GM12878 (cell line): Measurements from ENCODE around the gene KLHL3. TPM values are rescaled to one million over a fixed set of nuclear protein-coding genes. Genes with fewer than 3 reads are reported as not detected.

Experiments used
- ATAC-seq: fragments of 200-7000 bp; cut with Tn5 transposase; 3 replicates; pipeline ENCODE4 v1.9.1; 2020; ENCODE audit warnings: mild to moderate bottlenecking, moderate library complexity
- BruUV-seq: library from RNA; stranded (reverse); fragments of 400-500 nt; replicated peaks from 2 replicates; lab custom pipeline; 2021; lab: Mats Ljungman, UMichigan
- CTCF ChIA-PET: fragments of 300-600 bp; sonication (Branson Sonifier 250); formaldehyde crosslinking; extraction: SDS; loops from one replicate; lab custom pipeline; 2021; ENCODE audit warnings: inconsistent platforms; lab: Yijun Ruan, JAX
- POLR2A ChIA-PET: fragments of 350-600 bp; formaldehyde crosslinking; extraction: SDS; loops from one replicate; lab custom pipeline; 2021; ENCODE audit warnings: inconsistent platforms; lab: Charles Lee
- RAD21 ChIA-PET: fragments of 300-600 bp; sonication (Branson Sonifier 250); formaldehyde crosslinking; loops from one replicate; lab custom pipeline; 2023; ENCODE audit warnings: antibody characterized with exemption; ENCODE audit not compliant: unreplicated experiment; lab: Charles Lee
- SMC1A ChIA-PET: fragments of 300-600 bp; sonication (Branson Sonifier 250); formaldehyde crosslinking; loops from one replicate; lab custom pipeline; 2023; ENCODE audit not compliant: unreplicated experiment, uncharacterized antibody; lab: Charles Lee
- DNase-seq: peaks from one replicate; pipeline ENCODE4 v3.0.0-alpha.2; 2011; ENCODE audit warnings: low read depth, low spot score
- FAIRE-seq: peaks from 3 replicates; lab custom pipeline; 2011; peaks lifted over from hg19 to GRCh38; lab: Jason Lieb, UNC
- H2AFZ ChIP-seq: 2 replicates; pipeline ENCODE4 v1.6.0; 2011; ENCODE audit warnings: low read depth, low read length, control low read depth; ENCODE audit not compliant: control insufficient read depth
- H3K27ac ChIP-seq: 2 replicates; pipeline ENCODE4 v1.5.1; 2011; ENCODE audit warnings: control low read depth; ENCODE audit not compliant: control insufficient read depth, insufficient read depth
- H3K27me3 ChIP-seq, 2 experiments: replicated peaks in 1 of 2; 2 replicates each; pipeline versions ENCODE4 v1.6.0 to v1.6.1; 2011; ENCODE audit warnings: low read length in 1 of 2; ENCODE audit not compliant: control insufficient read depth in 2 of 2, insufficient read depth in 2 of 2
- H3K36me3 ChIP-seq, 2 experiments: 2 replicates each; pipeline ENCODE4 v1.5.1; 2011; ENCODE audit warnings: low read length in 1 of 2; ENCODE audit not compliant: control insufficient read depth in 2 of 2, insufficient read depth in 2 of 2
- H3K4me1 ChIP-seq: 2 replicates; pipeline ENCODE4 v1.6.1; 2011; ENCODE audit warnings: mild to moderate bottlenecking, low read length, moderate library complexity, mixed read lengths; ENCODE audit not compliant: control insufficient read depth, insufficient read depth
- H3K4me2 ChIP-seq: 2 replicates; pipeline ENCODE4 v1.6.0; 2011; ENCODE audit warnings: control low read depth; ENCODE audit not compliant: control insufficient read depth, insufficient read depth
- H3K4me3 ChIP-seq: fragments of 200-600 bp; sonication (generic); 2 replicates; pipeline ENCODE4 v1.5.1; 2016
- H3K79me2 ChIP-seq: 2 replicates; pipeline ENCODE4 v1.6.0; 2011; ENCODE audit warnings: low read length; ENCODE audit not compliant: control insufficient read depth, insufficient read depth
- H3K9ac ChIP-seq: 2 replicates; pipeline ENCODE4 v1.8.0; 2011; ENCODE audit warnings: low read length, control low read depth, mixed read lengths; ENCODE audit not compliant: control insufficient read depth, insufficient read depth
- H3K9me3 ChIP-seq: replicated peaks from 3 replicates; pipeline ENCODE4 v1.5.1; 2011; ENCODE audit warnings: mild to moderate bottlenecking, low read length; ENCODE audit not compliant: control insufficient read depth, insufficient read depth
- H4K20me1 ChIP-seq: 2 replicates; pipeline ENCODE4 v1.6.0; 2011; ENCODE audit not compliant: control insufficient read depth, insufficient read depth
- BCL11A ChIP-seq: IDR thresholded peaks from 2 replicates; pipeline ENCODE4 v1.6.1; 2011; ENCODE audit warnings: low read depth, low read length
- CEBPB ChIP-seq, 2 experiments: fragments of 150-350 bp in 1 of 2; IDR thresholded peaks; 2 replicates each; pipeline ENCODE4 v1.6.1; 2012 to 2014; ENCODE audit warnings: low read depth in 2 of 2, low read length in 2 of 2, borderline replicate concordance in 1 of 2, inconsistent platforms in 1 of 2
- CHD2 ChIP-seq: IDR thresholded peaks from 2 replicates; pipeline ENCODE4 v1.6.1; 2011; ENCODE audit warnings: low read depth, low read length, improper control_type of control experiment, borderline replicate concordance
- CREM ChIP-seq: IDR thresholded peaks from 2 replicates; pipeline ENCODE4 v1.6.1; 2014; ENCODE audit warnings: antibody characterized with exemption, low read depth
- EP300 ChIP-seq, 2 experiments: fragments of 150-350 bp in 1 of 2; IDR thresholded peaks; 2 replicates each; pipeline ENCODE4 v1.6.1; 2011 to 2012; ENCODE audit warnings: low read depth in 2 of 2, low read length in 2 of 2, borderline replicate concordance in 1 of 2, improper control_type of control experiment in 1 of 2, inconsistent platforms in 1 of 2; ENCODE audit not compliant: control insufficient read depth in 1 of 2
- LARP7 ChIP-seq: fragments of 450-650 bp; IDR thresholded peaks from 2 replicates; pipeline ENCODE4 v1.6.1; 2017; ENCODE audit warnings: mild to moderate bottlenecking
- MTA3 ChIP-seq: IDR thresholded peaks from 2 replicates; pipeline ENCODE4 v1.6.1; 2012; ENCODE audit warnings: low read length, inconsistent platforms, borderline replicate concordance
- NFIC ChIP-seq: IDR thresholded peaks from 2 replicates; pipeline ENCODE4 v1.6.1; 2012; ENCODE audit warnings: low read depth, mild to moderate bottlenecking, inconsistent platforms, low read length, moderate library complexity
- NFYA ChIP-seq: IDR thresholded peaks from 2 replicates; pipeline ENCODE4 v1.6.1; 2011; ENCODE audit warnings: low read depth, mild to moderate bottlenecking, low read length, improper control_type of control experiment, borderline replicate concordance
- NFYB ChIP-seq: IDR thresholded peaks from 2 replicates; pipeline ENCODE4 v1.6.1; 2011; ENCODE audit warnings: low read depth, mild to moderate bottlenecking, low read length, improper control_type of control experiment, moderate library complexity; ENCODE audit not compliant: insufficient read depth
- PML ChIP-seq: IDR thresholded peaks from 2 replicates; pipeline ENCODE4 v1.6.1; 2012; ENCODE audit warnings: low read length, inconsistent platforms
- RCOR1 ChIP-seq: conservative IDR thresholded peaks from 2 replicates; pipeline ENCODE4 v1.6.1; 2012; ENCODE audit warnings: low read depth, low read length, improper control_type of control experiment
- RFX5 ChIP-seq: IDR thresholded peaks from 2 replicates; pipeline ENCODE4 v1.6.1; 2011; ENCODE audit warnings: low read depth, low read length, improper control_type of control experiment
- SIN3A ChIP-seq: IDR thresholded peaks from 2 replicates; pipeline ENCODE4 v1.6.1; 2012; ENCODE audit warnings: low read depth, low read length, improper control_type of control experiment
- SREBF1 ChIP-seq: IDR thresholded peaks from 2 replicates; pipeline ENCODE4 v1.6.1; 2012; ENCODE audit warnings: mild to moderate bottlenecking, low read length
- YBX1 ChIP-seq: fragments of 450-650 bp; IDR thresholded peaks from 2 replicates; pipeline ENCODE4 v1.6.1; 2016; ENCODE audit warnings: antibody characterized with exemption
- ZNF24 ChIP-seq: fragments of 450-650 bp; IDR thresholded peaks from 2 replicates; pipeline ENCODE4 v1.6.1; 2017; ENCODE audit warnings: antibody characterized with exemption, mild to moderate bottlenecking
- WGBS: methylation state at CpG from one replicate; pipeline ENCODE4 v1.1.6; 2016; ENCODE audit warnings: low lambda C conversion rate; ENCODE audit not compliant: insufficient replicate concordance, insufficient coverage; ENCODE audit errors: missing lambda C conversion rate; 5-methylcytosine and 5-hydroxymethylcytosine counted together
- in situ Hi-C: fragments of 300-500 bp; cut with MboI; formaldehyde crosslinking; loops from 9 replicates; pipeline ENCODE4 v1.14.3; 2018; ENCODE audit warnings: mixed read lengths
- intact Hi-C: fragments of 100-400 bp; cut with micrococcal nuclease; formaldehyde crosslinking; loops from one replicate; pipeline ENCODE4 v1.14.2; 2022; ENCODE audit not compliant: unreplicated experiment
- polyA plus RNA-seq, 11 experiments: library from polyadenylated mRNA; depleted of rRNA in 4 of 11; unstranded in 6 of 11; stranded (reverse) in 5 of 11; fragments of >200 nt; fragmentation: Nextera tagmentation in 4 of 11; fragmentation: Illumina TruSeq in 1 of 11; extraction: Ambion mirVana in 4 of 11; extraction: Trizol in 1 of 11; gene quantifications; 1 replicate in 1 of 11; 2 replicates in 10 of 11; pipeline versions ENCODE4 v1.2.1 to v1.2.3, GENCODE V29; 2011 to 2016; ENCODE audit warnings: inconsistent platforms in 2 of 11, missing spikeins in 2 of 11, low read depth in 1 of 11
- total RNA-seq, 4 experiments: library from RNA; depleted of rRNA in 3 of 4; stranded (reverse); fragments of >200 nt in 3 of 4; fragmentation: Illumina TruSeq in 1 of 4; extraction: Trizol in 1 of 4; gene quantifications; 2 replicates each; pipeline versions ENCODE4 v1.2.1 to v1.2.3, GENCODE V29; 2013 to 2021
- TF ChIP-seq, protein P1 (sequence below): IDR thresholded peaks from 2 replicates; pipeline ENCODE4 v1.6.1; 2011; ENCODE audit warnings: borderline replicate concordance, low read depth, mild to moderate bottlenecking, moderate library complexity, mixed read lengths, low read length; ENCODE audit not compliant: insufficient read depth; ENCODE audit errors: extremely low read length
- TF ChIP-seq, protein P2 (sequence below): fragments of 450-650 bp; IDR thresholded peaks from 2 replicates; pipeline ENCODE4 v1.6.1; 2017; ENCODE audit warnings: mild to moderate bottlenecking, low read depth, inconsistent platforms; ENCODE audit not compliant: poor library complexity, severe bottlenecking
- TF ChIP-seq, protein P3 (sequence below): fragments of 450-650 bp; conservative IDR thresholded peaks from 2 replicates; pipeline ENCODE4 v1.6.1; 2017; ENCODE audit warnings: mild to moderate bottlenecking, moderate library complexity

KLHL3 gene
- total and polyA plus RNA-seq, 10 of the 15 experiments (the other 5 are each of a cell fraction or from before 2014, with no cell fraction given): 1.7 to 11.7 (median 5.6) TPM

DNA sequence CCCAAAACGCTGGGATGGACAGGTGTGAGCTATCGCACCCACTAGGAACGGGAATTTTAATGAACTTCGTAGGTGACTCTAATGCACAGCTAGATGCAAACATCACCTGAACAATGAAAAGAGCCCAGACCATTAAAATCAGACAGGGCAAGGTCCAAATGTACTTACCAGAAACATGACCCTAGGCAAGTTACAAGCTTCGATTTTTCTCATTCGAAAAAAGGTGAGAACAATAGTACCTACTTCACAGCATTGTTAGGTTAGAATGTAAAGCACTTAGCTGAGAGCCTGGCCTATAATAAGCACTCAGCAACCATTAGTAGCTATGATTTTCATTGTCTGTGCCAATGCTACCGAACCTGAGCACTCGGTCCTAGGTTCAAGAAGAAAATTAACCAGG, 5.8 kb upstream of the KLHL3 start:
- H3K4me1 ChIP-seq: peaks cover 11% of the 10 kb centered on the region
- ATAC-seq (no peak), DNase-seq (no peak), FAIRE-seq (no peak)
- no peaks in the 10 kb centered on the region for H3K79me2 ChIP-seq
- ChIA-PET RAD21 (interaction anchor here (0.6 to 6.5 kb wide), 22 partner anchors 8 to 421 kb away, joined by 3 to 168 read pairs (median 5); no protein-coding TSS in a partner anchor), CTCF (interaction anchor here (0.6 to 18.4 kb wide), 40 partner anchors 8 to 421 kb away, joined by 3 to 619 read pairs (median 4); partner anchors contain the start of gene HNRNPA0), POLR2A (interaction anchor here (1.2 to 3.9 kb wide), 5 partner anchors 8 to 112 kb away, joined by 7 to 33 read pairs (median 8); partner anchors contain the start of gene HNRNPA0), SMC1A (interaction anchor here (0.7 to 7.3 kb wide), 15 partner anchors 10 to 391 kb away, joined by 3 to 155 read pairs (median 10); no protein-coding TSS in a partner anchor)
- no peaks in the 10 kb centered on the region for H4K20me1 ChIP-seq
- no peak overlapping the region for H3K9ac ChIP-seq
- in situ Hi-C loops (loop anchor here (5.0 kb wide), 1 partner anchor 114 kb away; no protein-coding TSS in a partner anchor), intact Hi-C loops (no loop called here)
- H2AFZ ChIP-seq: no peak overlapping the region
- no peaks in the 10 kb centered on the region for H3K36me3 ChIP-seq
- no peaks in the 10 kb centered on the region; the same call in 2 of the 3 replicates for H3K9me3 ChIP-seq
- no peak overlapping the region for H3K4me3 ChIP-seq
- TF ChIP-seq, protein P1, sequence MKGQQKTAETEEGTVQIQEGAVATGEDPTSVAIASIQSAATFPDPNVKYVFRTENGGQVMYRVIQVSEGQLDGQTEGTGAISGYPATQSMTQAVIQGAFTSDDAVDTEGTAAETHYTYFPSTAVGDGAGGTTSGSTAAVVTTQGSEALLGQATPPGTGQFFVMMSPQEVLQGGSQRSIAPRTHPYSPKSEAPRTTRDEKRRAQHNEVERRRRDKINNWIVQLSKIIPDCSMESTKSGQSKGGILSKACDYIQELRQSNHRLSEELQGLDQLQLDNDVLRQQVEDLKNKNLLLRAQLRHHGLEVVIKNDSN: no peak
- TF ChIP-seq NFYA (no peak), MTA3 (no peak), SREBF1 (no peak), RCOR1 (no peak), YBX1 (no peak), NFYB (no peak), EP300 (IDR thresholded peaks at IDR 0.05; ENCODE audit: borderline replicate concordance in 1 of 2, control insufficient read depth in 1 of 2, low read depth in 2 of 2, low read length in 2 of 2) (no peak), SIN3A (no peak), PML (no peak), CREM (no peak), CHD2 (no peak), RFX5 (no peak), LARP7 (no peak), NFIC (no peak), ZNF24 (no peak), CEBPB (IDR thresholded peaks at IDR 0.05; ENCODE audit: borderline replicate concordance in 1 of 2, low read depth in 2 of 2, low read length in 2 of 2) (no peak), BCL11A (no peak)
- TF ChIP-seq, protein P2, sequence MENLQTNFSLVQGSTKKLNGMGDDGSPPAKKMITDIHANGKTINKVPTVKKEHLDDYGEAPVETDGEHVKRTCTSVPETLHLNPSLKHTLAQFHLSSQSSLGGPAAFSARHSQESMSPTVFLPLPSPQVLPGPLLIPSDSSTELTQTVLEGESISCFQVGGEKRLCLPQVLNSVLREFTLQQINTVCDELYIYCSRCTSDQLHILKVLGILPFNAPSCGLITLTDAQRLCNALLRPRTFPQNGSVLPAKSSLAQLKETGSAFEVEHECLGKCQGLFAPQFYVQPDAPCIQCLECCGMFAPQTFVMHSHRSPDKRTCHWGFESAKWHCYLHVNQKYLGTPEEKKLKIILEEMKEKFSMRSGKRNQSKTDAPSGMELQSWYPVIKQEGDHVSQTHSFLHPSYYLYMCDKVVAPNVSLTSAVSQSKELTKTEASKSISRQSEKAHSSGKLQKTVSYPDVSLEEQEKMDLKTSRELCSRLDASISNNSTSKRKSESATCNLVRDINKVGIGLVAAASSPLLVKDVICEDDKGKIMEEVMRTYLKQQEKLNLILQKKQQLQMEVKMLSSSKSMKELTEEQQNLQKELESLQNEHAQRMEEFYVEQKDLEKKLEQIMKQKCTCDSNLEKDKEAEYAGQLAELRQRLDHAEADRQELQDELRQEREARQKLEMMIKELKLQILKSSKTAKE: no peak
- TF ChIP-seq, protein P3, sequence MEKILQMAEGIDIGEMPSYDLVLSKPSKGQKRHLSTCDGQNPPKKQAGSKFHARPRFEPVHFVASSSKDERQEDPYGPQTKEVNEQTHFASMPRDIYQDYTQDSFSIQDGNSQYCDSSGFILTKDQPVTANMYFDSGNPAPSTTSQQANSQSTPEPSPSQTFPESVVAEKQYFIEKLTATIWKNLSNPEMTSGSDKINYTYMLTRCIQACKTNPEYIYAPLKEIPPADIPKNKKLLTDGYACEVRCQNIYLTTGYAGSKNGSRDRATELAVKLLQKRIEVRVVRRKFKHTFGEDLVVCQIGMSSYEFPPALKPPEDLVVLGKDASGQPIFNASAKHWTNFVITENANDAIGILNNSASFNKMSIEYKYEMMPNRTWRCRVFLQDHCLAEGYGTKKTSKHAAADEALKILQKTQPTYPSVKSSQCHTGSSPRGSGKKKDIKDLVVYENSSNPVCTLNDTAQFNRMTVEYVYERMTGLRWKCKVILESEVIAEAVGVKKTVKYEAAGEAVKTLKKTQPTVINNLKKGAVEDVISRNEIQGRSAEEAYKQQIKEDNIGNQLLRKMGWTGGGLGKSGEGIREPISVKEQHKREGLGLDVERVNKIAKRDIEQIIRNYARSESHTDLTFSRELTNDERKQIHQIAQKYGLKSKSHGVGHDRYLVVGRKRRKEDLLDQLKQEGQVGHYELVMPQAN: no peak
- no peak overlapping the region for H3K4me2 ChIP-seq
- WGBS: 81% methylated on average over 8 of the region's 8 CpGs
- no peak overlapping the region for H3K27ac ChIP-seq
- no TSS peak for BruUV-seq
- no peaks in the 10 kb centered on the region for H3K27me3 ChIP-seq
